ENCODE data around the gene INHBE.

- TF ChIP-seq, protein P1, sequence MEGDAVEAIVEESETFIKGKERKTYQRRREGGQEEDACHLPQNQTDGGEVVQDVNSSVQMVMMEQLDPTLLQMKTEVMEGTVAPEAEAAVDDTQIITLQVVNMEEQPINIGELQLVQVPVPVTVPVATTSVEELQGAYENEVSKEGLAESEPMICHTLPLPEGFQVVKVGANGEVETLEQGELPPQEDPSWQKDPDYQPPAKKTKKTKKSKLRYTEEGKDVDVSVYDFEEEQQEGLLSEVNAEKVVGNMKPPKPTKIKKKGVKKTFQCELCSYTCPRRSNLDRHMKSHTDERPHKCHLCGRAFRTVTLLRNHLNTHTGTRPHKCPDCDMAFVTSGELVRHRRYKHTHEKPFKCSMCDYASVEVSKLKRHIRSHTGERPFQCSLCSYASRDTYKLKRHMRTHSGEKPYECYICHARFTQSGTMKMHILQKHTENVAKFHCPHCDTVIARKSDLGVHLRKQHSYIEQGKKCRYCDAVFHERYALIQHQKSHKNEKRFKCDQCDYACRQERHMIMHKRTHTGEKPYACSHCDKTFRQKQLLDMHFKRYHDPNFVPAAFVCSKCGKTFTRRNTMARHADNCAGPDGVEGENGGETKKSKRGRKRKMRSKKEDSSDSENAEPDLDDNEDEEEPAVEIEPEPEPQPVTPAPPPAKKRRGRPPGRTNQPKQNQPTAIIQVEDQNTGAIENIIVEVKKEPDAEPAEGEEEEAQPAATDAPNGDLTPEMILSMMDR (IDR thresholded peaks at IDR 0.05): no peak
- no peak for TF ChIP-seq POLR2A (IDR thresholded peaks at IDR 0.05)
Measured at GRCh38 chr12:57454213-57454565, 918 bp upstream of the INHBE start.

All from body of pancreas (tissue), 4 donors.